Measurements from ENCODE around the gene ITCH.
A peak's percentile ranks its signal among the peaks of the same experiment; 100 is the strongest.
"Not testable (repeated sequence)": the region's sequence is repeated elsewhere in the genome, so short reads cannot be mapped to it uniquely, and the experiment has no call there.

The ITCH gene

GRCh38 chr20:34363062-34363464, at the start of gene ITCH:
Gene ITCH, plus strand, starts transcription at chr20:34363273. Its CDS starts 30,539 bp downstream, at chr20:34393812.
- peak; percentile 73 to 81 (median 77) for DNase-seq (ENCODE audit: low read depth in 2 of 3, low spot score in 2 of 3)

- DNase-seq (ENCODE audit: low read depth in 2 of 3, low spot score in 2 of 3), result no peak
Measured at GRCh38 chr20:34315236-34315635, 47.8 kb upstream of the ITCH start.

DNA sequence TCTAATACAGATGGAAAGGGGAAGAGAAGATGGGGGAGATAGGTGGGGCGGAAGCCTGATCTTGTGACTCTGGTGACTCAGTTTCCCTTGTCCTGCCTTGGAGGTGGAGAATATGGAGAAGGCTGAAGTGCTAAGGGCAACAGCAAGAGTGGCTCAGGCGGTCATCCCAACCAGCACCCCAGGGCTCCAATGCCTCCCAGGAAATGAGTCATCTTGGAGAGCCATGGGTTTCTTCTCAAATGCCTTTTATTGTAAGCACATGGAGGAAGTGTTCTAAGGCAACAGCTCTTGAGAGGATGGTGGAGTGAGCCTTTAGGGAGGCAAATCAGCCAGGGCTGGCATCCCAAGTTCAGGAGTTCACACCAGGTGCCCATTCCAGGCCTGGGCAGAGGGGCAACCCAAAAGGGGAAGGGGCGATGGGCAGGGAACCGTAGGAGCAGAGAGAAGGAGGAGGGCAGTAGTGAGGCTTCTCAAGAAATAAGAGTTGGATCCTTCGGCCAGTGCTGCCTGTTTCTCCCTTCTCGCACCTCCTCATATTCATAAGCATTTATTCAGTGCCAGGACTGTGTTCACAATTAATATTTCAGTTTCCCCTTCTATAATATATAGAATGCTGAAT, 46.8 kb upstream of the ITCH start:
- DNase-seq (ENCODE audit: low read depth in 2 of 3, low spot score in 2 of 3), result no peak

DNA sequence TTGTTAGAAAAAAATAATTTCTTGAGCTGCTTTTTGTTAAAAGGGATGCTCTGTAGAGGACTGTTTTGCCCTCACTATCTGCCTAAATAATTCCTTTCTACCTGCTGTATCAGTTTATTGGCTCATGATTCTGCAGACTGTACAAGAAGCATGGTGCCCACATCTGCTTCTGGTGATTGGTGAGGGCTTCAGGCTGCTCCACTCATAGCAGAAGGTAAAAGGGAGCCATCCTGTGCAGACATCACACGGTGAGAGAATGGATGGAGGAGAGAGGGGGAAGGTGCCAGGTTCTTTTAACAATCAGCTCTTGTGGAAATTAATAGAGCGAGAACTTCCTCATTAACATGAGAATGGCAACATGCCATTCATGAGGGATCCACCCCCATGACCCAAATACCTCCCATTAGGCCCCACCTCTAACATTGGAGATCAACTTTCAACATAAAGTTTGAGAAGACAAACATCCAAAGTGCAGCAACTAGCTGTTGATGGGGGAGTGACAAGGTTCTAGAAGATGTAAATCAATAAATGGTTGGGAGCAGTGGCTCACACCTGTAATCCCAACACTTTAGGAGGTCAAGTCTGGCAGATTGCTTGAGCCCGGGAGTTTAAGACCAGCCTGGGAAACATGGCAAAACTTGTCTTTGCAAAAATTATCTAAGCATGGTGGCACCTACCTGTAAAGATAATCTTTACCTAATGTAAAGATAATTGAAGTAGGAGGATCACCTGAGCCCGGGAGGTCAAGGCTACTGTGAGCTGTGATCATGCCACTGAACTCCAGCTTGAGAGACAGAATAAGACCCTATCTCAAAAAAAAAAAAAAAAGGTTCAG, 44.2 kb upstream of the ITCH start:
- no peak for DNase-seq (ENCODE audit: low read depth in 2 of 3, low spot score in 2 of 3)

DNA sequence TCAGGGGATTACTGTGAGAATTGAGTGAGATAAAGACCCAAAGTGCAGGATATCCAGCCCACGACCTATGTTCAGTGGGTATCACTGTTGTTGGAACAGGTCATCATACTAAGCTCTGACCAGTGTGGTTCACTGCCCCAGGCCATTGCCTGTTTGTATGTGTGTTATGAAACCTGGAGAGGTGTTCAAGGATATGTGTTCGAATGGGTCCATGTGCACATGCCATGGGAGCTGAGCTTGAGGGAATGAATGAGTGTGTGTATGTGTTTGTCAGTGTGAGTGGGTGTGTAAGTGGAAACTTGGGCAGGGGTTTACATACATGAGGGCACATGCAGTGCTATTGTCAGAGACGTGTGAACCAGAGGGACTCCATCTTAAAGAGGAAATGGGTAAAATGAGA, 42.2 kb upstream of the ITCH start:
- DNase-seq (ENCODE audit: low read depth in 2 of 3, low spot score in 2 of 3), result no peak

DNA sequence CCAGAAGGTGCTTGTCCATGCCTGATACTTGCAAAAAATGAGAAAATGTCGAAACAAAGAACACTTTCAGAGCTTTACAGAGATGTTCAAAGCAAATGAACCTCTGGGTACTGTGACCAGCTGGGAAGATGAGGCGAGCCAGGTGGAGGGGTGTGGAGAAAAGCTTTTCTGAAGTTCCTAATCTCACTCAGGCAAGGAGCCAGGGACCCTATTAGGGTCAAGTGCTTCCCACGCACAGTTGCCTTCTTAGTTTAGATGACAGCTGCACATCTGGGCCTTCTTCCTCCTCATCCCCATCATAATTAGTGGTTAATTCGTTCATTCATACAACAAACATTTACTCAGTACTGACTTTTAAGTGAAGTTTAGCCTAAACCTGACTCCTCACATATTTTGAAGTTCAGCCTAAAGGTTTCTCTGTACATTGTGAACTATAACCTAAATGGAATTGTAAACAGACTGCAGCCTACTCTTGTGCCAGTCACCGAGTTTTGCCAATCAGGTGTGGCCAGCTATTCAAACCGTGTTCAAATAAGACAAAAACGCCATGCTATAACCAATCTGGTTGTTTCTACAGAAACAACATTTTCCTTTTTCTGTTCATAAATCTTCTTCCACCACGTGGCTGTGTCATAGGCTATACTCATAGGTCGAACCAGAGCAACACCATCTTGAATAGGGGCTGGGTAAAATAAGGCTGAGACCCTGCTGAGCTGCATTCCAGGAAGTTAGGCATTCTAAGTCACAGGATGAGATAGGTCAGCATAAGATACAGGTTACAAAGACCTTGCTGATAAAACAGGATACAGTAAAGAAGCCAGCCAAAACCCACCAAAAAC, 40.6 kb upstream of the ITCH start:
- no peak for DNase-seq (ENCODE audit: low read depth in 2 of 3, low spot score in 2 of 3)

DNA sequence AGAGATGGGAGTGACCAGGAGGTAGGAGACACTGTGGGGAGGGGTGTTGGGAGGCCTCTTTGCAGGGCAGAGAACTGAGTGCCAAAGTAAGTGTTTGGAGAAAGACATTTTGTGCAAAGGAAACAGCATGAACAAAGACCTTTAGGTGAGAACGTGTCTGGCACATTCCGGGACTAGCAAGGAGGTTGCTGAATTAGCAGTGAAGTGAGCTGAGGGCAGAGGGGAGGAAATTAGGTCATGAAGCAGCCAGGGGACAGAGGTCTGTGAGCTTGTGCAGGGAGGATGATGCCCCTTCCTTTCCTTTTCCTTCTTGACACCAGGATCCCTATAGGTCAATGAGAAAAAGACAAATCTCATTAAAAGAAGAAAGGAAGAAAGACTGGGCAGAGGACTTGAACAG, 38.5 kb upstream of the ITCH start:
- DNase-seq (ENCODE audit: low read depth in 2 of 3, low spot score in 2 of 3), result no peak

DNA sequence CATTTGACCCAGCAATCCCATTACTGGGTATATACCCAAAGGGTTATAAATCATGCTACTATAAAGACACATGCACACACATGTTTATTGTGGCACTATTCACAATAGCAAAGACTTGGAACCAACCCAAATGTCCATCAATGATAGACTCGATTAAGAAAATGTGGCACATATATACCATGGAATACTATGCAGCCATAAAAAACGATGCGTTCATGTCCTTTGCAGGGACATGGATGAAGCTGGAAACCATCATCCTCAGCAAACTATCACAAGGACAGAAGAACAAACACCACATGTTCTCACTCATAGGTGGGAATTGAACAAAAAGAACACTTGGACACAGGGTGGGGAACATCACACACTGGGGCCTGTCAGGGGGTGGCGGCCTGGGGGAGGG, 34.9 kb upstream of the ITCH start:
- not testable (repeated sequence) for DNase-seq (ENCODE audit: low read depth in 2 of 3, low spot score in 2 of 3)

DNA sequence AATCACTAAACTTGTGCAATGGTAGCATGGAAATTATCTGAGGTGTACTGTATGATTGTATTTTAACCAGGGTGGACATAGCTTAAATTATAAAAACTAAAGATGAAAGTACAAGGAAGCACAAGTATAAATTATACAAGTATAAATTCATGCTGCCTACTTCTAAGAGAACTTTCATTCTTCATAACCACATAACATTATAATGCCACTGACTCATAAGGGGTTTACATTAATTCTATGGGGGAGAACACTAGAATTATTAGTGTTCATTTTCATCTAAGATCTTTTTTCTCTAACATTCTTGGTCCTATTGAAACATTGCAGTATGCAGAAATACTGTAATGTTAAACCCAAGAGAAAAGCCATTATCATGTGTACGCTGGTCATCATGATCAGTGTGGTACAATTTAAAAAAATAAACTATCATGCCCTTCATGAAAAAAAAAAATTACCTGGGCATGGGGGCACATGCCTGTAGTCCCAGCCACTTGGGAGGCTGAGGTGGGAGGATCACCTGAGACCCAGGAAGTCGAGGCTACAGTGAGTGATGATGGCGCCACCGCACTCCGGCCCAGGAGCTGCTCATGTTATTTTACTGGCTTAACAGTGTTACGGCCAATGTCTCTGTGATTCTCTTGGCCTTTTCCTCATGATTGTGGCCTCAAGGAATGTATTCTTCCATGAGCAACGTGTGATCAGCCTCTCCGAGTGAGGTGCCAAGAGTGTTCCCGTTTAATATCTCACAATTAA, 34.0 kb upstream of the ITCH start:
- DNase-seq (ENCODE audit: low read depth in 2 of 3, low spot score in 2 of 3), result no peak

- not testable (repeated sequence) for DNase-seq (ENCODE audit: low read depth in 2 of 3, low spot score in 2 of 3)
Measured at GRCh38 chr20:34330861-34331544, 32.1 kb upstream of the ITCH start.

GRCh38 chr20:34331838-34332237, 31.2 kb upstream of the ITCH start:
- DNase-seq (ENCODE audit: low read depth in 2 of 3, low spot score in 2 of 3), result no peak

- no peak for DNase-seq (ENCODE audit: low read depth in 2 of 3, low spot score in 2 of 3)
Measured at GRCh38 chr20:34332262-34332920, 30.7 kb upstream of the ITCH start.

DNA sequence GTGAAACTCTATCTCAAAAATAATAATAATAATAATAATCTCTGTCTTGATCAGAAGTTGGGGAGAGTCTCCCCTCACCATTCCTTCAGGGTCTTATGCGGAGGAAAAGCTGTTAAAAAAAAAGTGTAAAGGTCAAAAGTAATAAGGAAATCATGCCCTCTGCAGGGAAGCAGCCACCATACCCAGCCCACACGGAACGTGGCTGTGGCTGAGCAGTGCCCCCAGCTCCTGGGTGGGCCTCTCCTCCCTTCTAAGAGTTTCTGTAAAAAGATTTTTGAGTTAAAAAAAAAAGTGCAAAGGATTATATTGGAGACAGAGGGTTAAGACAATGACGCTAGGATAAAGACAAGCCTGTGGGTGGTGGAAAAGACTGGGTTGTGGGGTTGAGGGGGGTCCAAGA, 29.3 kb upstream of the ITCH start:
- no peak for DNase-seq (ENCODE audit: low read depth in 2 of 3, low spot score in 2 of 3)

DNA sequence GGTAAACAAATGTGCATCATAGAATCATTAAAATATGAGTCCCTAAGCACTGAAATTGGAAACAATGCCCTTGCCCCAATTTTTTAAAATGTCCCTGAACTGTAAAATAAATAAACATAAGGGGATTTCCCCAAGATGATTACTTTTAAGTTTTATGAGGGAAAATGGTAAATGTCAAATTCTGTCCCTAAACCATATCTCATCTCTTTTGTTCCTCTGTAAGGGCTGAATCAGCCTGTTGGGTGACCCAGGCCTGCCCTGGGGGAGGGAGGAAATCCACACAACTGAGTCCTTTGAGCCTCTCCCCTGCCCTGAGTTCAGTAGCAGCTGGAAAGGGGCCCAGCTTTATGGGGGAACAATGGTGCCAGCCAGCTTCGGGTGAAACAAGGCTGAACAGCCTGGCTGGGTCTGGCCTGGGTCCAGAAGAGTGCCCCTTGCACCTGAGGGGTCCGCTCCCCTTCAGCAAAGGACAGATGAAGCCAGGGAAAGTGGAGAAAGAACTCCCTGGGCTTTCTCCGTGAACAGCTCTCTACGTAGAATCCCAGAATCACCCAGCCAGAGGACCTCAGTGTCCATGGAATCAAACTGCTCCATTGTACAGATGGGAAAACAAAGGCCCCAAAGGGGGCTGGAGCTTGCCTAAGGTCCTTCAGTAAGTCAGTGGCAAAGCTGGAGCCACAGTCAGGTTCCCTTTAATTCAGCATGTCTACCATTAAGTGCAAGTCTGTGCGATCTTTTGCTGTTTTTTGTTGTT, 28.2 kb upstream of the ITCH start:
- no peak for DNase-seq (ENCODE audit: low read depth in 2 of 3, low spot score in 2 of 3)

DNA sequence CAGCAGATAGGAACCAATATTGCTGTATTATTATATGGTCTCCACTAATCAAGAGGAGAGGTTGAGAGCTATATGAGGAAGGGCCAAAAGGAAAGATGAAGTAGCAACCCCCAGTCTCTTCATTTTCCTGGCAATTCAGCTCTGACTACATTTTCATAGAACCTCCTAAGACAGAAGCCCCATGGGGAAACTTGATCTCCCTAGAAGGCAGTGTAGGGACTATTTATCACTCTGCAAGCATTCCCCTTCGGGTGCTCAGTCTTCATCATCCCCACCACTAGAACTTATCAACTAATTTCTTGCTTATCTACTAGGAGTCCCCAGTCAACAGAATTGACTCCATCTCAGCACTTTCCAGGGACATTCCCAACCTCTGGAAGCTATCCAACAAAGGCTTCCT, 25.5 kb upstream of the ITCH start:
- DNase-seq (ENCODE audit: low read depth in 2 of 3, low spot score in 2 of 3), result no peak

DNA sequence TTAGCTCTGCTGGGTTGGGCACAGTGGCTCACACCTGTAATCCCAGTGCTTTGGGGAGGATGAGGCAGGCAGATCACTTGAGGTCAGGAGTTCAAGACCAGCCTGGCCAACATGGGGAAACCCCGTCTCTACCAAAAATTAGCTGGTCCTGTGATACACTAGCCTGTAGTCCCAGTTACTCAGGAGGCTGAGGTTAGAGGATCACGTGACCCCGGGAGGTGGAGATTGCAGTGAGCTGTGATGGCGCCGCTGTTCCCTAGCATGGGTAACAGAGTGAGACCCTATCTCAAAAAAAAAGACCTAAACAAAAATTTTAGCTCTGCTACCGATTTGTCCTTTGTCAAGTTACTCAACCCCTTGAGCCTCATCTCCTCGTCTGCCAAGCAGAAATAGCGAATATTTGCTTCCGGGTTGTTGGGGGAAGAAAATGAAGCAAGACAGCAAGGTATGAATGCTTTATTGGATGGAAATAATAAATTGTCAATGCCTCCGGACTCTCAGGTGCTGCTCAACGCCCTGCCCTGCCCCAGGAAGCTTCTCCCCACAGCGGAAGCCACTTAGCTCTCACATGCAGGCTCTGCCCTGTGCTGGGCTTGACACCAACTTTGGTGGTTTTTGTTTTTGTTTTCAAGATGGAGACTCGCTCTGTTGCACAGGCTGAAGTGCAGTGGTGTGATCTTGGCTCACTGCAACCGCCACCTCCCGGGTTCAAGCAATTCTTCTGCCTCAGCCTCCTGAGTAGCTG, 24.9 kb upstream of the ITCH start:
- no peak for DNase-seq (ENCODE audit: low read depth in 2 of 3, low spot score in 2 of 3)

DNA sequence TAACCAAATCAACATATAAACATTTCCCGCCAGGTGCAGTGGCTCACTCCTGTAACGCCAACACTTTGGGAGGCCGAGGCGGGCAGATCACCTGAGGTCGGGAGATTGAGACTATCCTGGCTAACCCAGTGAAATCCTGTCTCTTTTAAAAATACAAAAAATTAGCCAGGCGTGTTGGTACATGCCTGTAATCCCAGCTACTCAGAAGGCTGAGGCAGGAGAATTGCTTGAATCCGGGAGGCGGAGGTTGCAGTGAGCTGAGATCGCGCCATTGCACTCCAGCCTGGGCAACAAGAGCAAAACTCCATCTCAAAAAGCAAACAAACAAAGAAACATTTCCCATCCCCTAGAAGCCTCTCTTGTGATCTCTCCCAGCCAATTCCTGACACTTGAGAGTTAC, 22.3 kb upstream of the ITCH start:
- not testable (repeated sequence) for DNase-seq (ENCODE audit: low read depth in 2 of 3, low spot score in 2 of 3)

DNA sequence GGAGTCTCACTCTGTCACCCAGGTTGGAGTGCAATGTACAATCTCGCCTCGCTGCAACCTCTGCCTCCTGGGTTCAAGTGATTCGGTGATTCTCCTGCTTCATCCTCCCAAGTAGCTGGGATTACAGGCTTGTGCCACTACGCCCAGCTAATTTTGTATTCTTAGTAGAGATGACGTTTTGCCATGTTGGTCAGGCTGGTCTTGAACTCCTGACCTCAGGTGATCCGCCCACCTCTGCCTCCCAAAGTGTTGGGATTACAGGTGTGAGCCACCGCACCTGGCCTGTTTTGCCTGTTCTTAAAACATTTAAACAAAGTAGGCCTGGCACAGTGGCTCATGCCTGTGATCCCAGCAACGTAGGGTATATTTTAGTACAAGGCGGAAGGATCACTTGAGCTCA, 21.9 kb upstream of the ITCH start:
- not testable (repeated sequence) for DNase-seq (ENCODE audit: low read depth in 2 of 3, low spot score in 2 of 3)

Measured in activated CD8-positive, alpha-beta memory T cell treated with anti-CD3 and anti-CD28 coated beads for 48 hours (primary cell).